ENCODE data around the gene TNN. TPM values are rescaled to one million over a fixed set of nuclear protein-coding genes. Genes with fewer than 3 reads are reported as not detected.

TNN gene
- total and polyA plus RNA-seq, 10 of the 15 experiments (the other 5 are each of a cell fraction or from before 2014, with no cell fraction given), result 0.05 to 0.17 (median 0.11) TPM

GRCh38 chr1:175188936-175189335, 121.3 kb downstream of the TNN start (continued):
- TF ChIP-seq, protein P1, sequence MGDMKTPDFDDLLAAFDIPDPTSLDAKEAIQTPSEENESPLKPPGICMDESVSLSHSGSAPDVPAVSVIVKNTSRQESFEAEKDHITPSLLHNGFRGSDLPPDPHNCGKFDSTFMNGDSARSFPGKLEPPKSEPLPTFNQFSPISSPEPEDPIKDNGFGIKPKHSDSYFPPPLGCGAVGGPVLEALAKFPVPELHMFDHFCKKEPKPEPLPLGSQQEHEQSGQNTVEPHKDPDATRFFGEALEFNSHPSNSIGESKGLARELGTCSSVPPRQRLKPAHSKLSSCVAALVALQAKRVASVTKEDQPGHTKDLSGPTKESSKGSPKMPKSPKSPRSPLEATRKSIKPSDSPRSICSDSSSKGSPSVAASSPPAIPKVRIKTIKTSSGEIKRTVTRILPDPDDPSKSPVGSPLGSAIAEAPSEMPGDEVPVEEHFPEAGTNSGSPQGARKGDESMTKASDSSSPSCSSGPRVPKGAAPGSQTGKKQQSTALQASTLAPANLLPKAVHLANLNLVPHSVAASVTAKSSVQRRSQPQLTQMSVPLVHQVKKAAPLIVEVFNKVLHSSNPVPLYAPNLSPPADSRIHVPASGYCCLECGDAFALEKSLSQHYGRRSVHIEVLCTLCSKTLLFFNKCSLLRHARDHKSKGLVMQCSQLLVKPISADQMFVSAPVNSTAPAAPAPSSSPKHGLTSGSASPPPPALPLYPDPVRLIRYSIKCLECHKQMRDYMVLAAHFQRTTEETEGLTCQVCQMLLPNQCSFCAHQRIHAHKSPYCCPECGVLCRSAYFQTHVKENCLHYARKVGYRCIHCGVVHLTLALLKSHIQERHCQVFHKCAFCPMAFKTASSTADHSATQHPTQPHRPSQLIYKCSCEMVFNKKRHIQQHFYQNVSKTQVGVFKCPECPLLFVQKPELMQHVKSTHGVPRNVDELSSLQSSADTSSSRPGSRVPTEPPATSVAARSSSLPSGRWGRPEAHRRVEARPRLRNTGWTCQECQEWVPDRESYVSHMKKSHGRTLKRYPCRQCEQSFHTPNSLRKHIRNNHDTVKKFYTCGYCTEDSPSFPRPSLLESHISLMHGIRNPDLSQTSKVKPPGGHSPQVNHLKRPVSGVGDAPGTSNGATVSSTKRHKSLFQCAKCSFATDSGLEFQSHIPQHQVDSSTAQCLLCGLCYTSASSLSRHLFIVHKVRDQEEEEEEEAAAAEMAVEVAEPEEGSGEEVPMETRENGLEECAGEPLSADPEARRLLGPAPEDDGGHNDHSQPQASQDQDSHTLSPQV (IDR thresholded peaks at IDR 0.05), result no peak
- TF ChIP-seq, protein P2, sequence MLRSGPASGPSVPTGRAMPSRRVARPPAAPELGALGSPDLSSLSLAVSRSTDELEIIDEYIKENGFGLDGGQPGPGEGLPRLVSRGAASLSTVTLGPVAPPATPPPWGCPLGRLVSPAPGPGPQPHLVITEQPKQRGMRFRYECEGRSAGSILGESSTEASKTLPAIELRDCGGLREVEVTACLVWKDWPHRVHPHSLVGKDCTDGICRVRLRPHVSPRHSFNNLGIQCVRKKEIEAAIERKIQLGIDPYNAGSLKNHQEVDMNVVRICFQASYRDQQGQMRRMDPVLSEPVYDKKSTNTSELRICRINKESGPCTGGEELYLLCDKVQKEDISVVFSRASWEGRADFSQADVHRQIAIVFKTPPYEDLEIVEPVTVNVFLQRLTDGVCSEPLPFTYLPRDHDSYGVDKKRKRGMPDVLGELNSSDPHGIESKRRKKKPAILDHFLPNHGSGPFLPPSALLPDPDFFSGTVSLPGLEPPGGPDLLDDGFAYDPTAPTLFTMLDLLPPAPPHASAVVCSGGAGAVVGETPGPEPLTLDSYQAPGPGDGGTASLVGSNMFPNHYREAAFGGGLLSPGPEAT (IDR thresholded peaks at IDR 0.05; ENCODE audit: low read depth), result peak; percentile 82
- TF ChIP-seq ATF3 (IDR thresholded peaks at IDR 0.05; ENCODE audit: borderline replicate concordance, extremely low read depth, low read depth, low read length) (no peak), ZBTB33 (IDR thresholded peaks at IDR 0.05) (no peak), CHD4 (IDR thresholded peaks at IDR 0.05) (no peak), NBN (IDR thresholded peaks at IDR 0.05) (no peak), DPF2 (IDR thresholded peaks at IDR 0.05) (peak; percentile 74), RCOR1 (conservative IDR thresholded peaks at IDR 0.05; ENCODE audit: low read depth, low read length) (no peak), TAF1 (IDR thresholded peaks at IDR 0.05; ENCODE audit: borderline replicate concordance, low read depth, low read length) (no peak)
- TF ChIP-seq, protein P3, sequence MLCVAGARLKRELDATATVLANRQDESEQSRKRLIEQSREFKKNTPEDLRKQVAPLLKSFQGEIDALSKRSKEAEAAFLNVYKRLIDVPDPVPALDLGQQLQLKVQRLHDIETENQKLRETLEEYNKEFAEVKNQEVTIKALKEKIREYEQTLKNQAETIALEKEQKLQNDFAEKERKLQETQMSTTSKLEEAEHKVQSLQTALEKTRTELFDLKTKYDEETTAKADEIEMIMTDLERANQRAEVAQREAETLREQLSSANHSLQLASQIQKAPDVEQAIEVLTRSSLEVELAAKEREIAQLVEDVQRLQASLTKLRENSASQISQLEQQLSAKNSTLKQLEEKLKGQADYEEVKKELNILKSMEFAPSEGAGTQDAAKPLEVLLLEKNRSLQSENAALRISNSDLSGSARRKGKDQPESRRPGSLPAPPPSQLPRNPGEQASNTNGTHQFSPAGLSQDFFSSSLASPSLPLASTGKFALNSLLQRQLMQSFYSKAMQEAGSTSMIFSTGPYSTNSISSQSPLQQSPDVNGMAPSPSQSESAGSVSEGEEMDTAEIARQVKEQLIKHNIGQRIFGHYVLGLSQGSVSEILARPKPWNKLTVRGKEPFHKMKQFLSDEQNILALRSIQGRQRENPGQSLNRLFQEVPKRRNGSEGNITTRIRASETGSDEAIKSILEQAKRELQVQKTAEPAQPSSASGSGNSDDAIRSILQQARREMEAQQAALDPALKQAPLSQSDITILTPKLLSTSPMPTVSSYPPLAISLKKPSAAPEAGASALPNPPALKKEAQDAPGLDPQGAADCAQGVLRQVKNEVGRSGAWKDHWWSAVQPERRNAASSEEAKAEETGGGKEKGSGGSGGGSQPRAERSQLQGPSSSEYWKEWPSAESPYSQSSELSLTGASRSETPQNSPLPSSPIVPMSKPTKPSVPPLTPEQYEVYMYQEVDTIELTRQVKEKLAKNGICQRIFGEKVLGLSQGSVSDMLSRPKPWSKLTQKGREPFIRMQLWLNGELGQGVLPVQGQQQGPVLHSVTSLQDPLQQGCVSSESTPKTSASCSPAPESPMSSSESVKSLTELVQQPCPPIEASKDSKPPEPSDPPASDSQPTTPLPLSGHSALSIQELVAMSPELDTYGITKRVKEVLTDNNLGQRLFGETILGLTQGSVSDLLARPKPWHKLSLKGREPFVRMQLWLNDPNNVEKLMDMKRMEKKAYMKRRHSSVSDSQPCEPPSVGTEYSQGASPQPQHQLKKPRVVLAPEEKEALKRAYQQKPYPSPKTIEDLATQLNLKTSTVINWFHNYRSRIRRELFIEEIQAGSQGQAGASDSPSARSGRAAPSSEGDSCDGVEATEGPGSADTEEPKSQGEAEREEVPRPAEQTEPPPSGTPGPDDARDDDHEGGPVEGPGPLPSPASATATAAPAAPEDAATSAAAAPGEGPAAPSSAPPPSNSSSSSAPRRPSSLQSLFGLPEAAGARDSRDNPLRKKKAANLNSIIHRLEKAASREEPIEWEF (IDR thresholded peaks at IDR 0.05; ENCODE audit: insufficient replicate concordance, low read depth, low read length), result no peak

Data from GM12878 (cell line).